ENCODE measurements around the gene CDC23.
"Not testable (repeated sequence)": the region's sequence is repeated elsewhere in the genome, so short reads cannot be mapped to it uniquely, and the experiment has no call there.

- TF ChIP-seq CTCF (IDR thresholded peaks at IDR 0.05; ENCODE audit: low read depth, low read length, poor library complexity, severe bottlenecking); EZH2phosphoT487 (IDR thresholded peaks at IDR 0.05; ENCODE audit: borderline replicate concordance, low read length): not testable (repeated sequence)
Measured at GRCh38 chr5:138155977-138156376, 57.1 kb downstream of the CDC23 start.

Data from DOHH2 (cell line).